CD4-positive, alpha-beta T cell treated with Interleukin-4 for 1 hour (primary cell): ENCODE results near the gene CNIH2.
"Not testable (repeated sequence)": the region's sequence is repeated elsewhere in the genome, so short reads cannot be mapped to it uniquely, and the experiment has no call there.

Experiments used
- DNase-seq, 2 donors: peaks; one replicate each; pipeline ENCODE4 v3.0.0-alpha.2; 2020 to 2022

The CNIH2 gene

GRCh38 chr11:66259956-66260355, 18.0 kb upstream of the CNIH2 start:
- DNase-seq: no peak

GRCh38 chr11:66261578-66261977, 16.4 kb upstream of the CNIH2 start:
- DNase-seq: no peak

GRCh38 chr11:66262191-66262590, 15.8 kb upstream of the CNIH2 start:
- DNase-seq: no peak

- DNase-seq: no peak
Observed at GRCh38 chr11:66262696-66263095, 15.3 kb upstream of the CNIH2 start.

GRCh38 chr11:66263231-66263630, 14.7 kb upstream of the CNIH2 start:
- DNase-seq: no peak

- DNase-seq: no peak
Observed at GRCh38 chr11:66263785-66264184, 14.2 kb upstream of the CNIH2 start.

GRCh38 chr11:66264383-66264782, 13.6 kb upstream of the CNIH2 start:
- DNase-seq: no peak

GRCh38 chr11:66264914-66265313, 13.1 kb upstream of the CNIH2 start:
- peak; percentile 33 to 41 for DNase-seq

- no peak for DNase-seq
Observed at GRCh38 chr11:66265531-66266377, 12.2 kb upstream of the CNIH2 start.

- no peak for DNase-seq
Observed at GRCh38 chr11:66266378-66267038, 11.5 kb upstream of the CNIH2 start.

GRCh38 chr11:66267039-66267378, 11.0 kb upstream of the CNIH2 start:
- no peak for DNase-seq

GRCh38 chr11:66267379-66268243, 10.4 kb upstream of the CNIH2 start:
- peak; percentile 87 to 91 for DNase-seq

- DNase-seq: peak; percentile 100
Observed at GRCh38 chr11:66268244-66268951, 9.6 kb upstream of the CNIH2 start, which contains the start of gene RAB1B. RAB1B (plus strand) TSS chr11:66268639; CDS start chr11:66268680, 41 bp downstream.

- peak in 1 of 2 donors; percentile 34 for DNase-seq
Observed at GRCh38 chr11:66268952-66269905, 8.7 kb upstream of the CNIH2 start.

- DNase-seq: no peak
Observed at GRCh38 chr11:66271816-66272215, 6.2 kb upstream of the CNIH2 start.

- peak; percentile 39 to 57 for DNase-seq
Observed at GRCh38 chr11:66272596-66272995, 5.4 kb upstream of the CNIH2 start.

GRCh38 chr11:66274219-66274618, 3.8 kb upstream of the CNIH2 start:
- DNase-seq: no peak

- DNase-seq: no peak
Observed at GRCh38 chr11:66275396-66275795, 2.6 kb upstream of the CNIH2 start.

- no peak for DNase-seq
Observed at GRCh38 chr11:66275984-66276612, 1.9 kb upstream of the CNIH2 start.

GRCh38 chr11:66276619-66277018, 1.4 kb upstream of the CNIH2 start:
- not testable (repeated sequence) for DNase-seq

- DNase-seq: not testable (repeated sequence)
Observed at GRCh38 chr11:66277064-66277463, 911 bp upstream of the CNIH2 start.
